H1 (cell line): ENCODE measurements around the gene PDGFA. TPM values are rescaled to one million over a fixed set of nuclear protein-coding genes. Genes with fewer than 3 reads are reported as not detected.

Experiments
- CTCF ChIA-PET: fragments of 300-600 bp; sonication (Branson Sonifier 250); formaldehyde crosslinking; loops from one replicate; lab custom pipeline; 2021; ENCODE audit not compliant: partially characterized antibody; lab: Charles Lee
- POLR2A ChIA-PET: fragments of 300-600 bp; sonication (Branson Sonifier 250); formaldehyde crosslinking; loops from one replicate; lab custom pipeline; 2021; ENCODE audit warnings: inconsistent platforms; ENCODE audit not compliant: partially characterized antibody; lab: Charles Lee
- DNase-seq, 2 experiments: peaks; one replicate each; pipeline versions ENCODE4 v3.0.0 to v3.0.0-alpha.2; 2010 to 2022; ENCODE audit warnings: low spot score in 2 of 2, low read depth in 1 of 2, mixed read lengths in 1 of 2
- FAIRE-seq: peaks from 2 replicates; lab custom pipeline; 2011; peaks lifted over from hg19 to GRCh38; lab: Jason Lieb, UNC
- H2AFZ ChIP-seq: 2 replicates; pipeline ENCODE4 v1.8.1; 2012; ENCODE audit warnings: low read length, inconsistent platforms
- H2AK5ac ChIP-seq: 2 replicates; pipeline ENCODE4 v1.6.1; 2013; ENCODE audit warnings: low read depth, low read length
- H2BK120ac ChIP-seq: replicated peaks from 2 replicates; pipeline ENCODE3; 2013; ENCODE audit warnings: low read depth, low read length, inconsistent platforms
- H2BK12ac ChIP-seq: 2 replicates; pipeline ENCODE4 v1.6.1; 2013; ENCODE audit warnings: low read depth, low read length
- H2BK15ac ChIP-seq: 2 replicates; pipeline ENCODE4 v1.6.1; 2013; ENCODE audit warnings: low read length
- H2BK20ac ChIP-seq: 2 replicates; pipeline ENCODE4 v1.6.1; 2013; ENCODE audit warnings: low read length
- H2BK5ac ChIP-seq: 2 replicates; pipeline ENCODE4 v1.6.1; 2013; ENCODE audit warnings: low read depth, low read length
- H3K14ac ChIP-seq: 2 replicates; pipeline ENCODE4 v1.6.1; 2013; ENCODE audit warnings: inconsistent platforms; ENCODE audit not compliant: insufficient read length
- H3K18ac ChIP-seq: 2 replicates; pipeline ENCODE4 v1.6.1; 2013; ENCODE audit warnings: low read length; ENCODE audit errors: extremely low read depth
- H3K23ac ChIP-seq: 2 replicates; pipeline ENCODE4 v1.6.1; 2013; ENCODE audit warnings: inconsistent platforms; ENCODE audit not compliant: insufficient read length
- H3K23me2 ChIP-seq: 2 replicates; pipeline ENCODE4 v1.6.1; 2013; ENCODE audit warnings: low read depth, low read length
- H3K27ac ChIP-seq: 2 replicates; pipeline ENCODE4 v1.6.1; 2011; ENCODE audit warnings: low read depth, low read length, inconsistent platforms
- H3K27me3 ChIP-seq, 4 experiments: replicated peaks in 1 of 4; 1 replicate in 1 of 4; 2 replicates in 3 of 4; pipeline versions ENCODE4 v1.6.1 to v1.8.1; 2011 to 2013; ENCODE audit warnings: low read length in 3 of 4, mild to moderate bottlenecking in 3 of 4, inconsistent platforms in 2 of 4, mixed read lengths in 2 of 4, moderate library complexity in 1 of 4; ENCODE audit not compliant: control insufficient read depth in 3 of 4, insufficient read depth in 3 of 4; ENCODE audit errors: extremely low read depth in 1 of 4
- H3K36me3 ChIP-seq, 4 experiments: 2 replicates each; pipeline versions ENCODE4 v1.6.1 to v1.8.1; 2011 to 2013; ENCODE audit warnings: mild to moderate bottlenecking in 4 of 4, low read length in 3 of 4, moderate library complexity in 2 of 4, control low read depth in 1 of 4, inconsistent platforms in 1 of 4; ENCODE audit not compliant: insufficient read depth in 4 of 4, control insufficient read depth in 2 of 4
- H3K4ac ChIP-seq: replicated peaks from 2 replicates; pipeline ENCODE3; 2013; ENCODE audit warnings: low read length, low read depth, mixed read lengths, inconsistent platforms; ENCODE audit not compliant: insufficient read length
- H3K4me1 ChIP-seq, 4 experiments: replicated peaks in 1 of 4; 1 replicate in 1 of 4; 2 replicates in 3 of 4; pipeline versions ENCODE4 v1.6.1 to v1.8.1; 2011 to 2013; ENCODE audit warnings: low read length in 3 of 4, inconsistent platforms in 2 of 4, mixed read lengths in 1 of 4; ENCODE audit not compliant: insufficient read depth in 4 of 4, control insufficient read depth in 3 of 4
- H3K4me2 ChIP-seq, 2 experiments: 2 replicates each; pipeline versions ENCODE4 v1.6.1 to v1.8.1; 2011 to 2013; ENCODE audit warnings: low read depth in 2 of 2, low read length in 2 of 2, control low read depth in 1 of 2, inconsistent platforms in 1 of 2, mild to moderate bottlenecking in 1 of 2; ENCODE audit not compliant: insufficient read depth in 1 of 2
- H3K4me3 ChIP-seq, 4 experiments: fragments of 200-600, 300-600 bp in 1 of 4; sonication (generic), shearing (Covaris generic), sonication (Bioruptor Twin) in 1 of 4; 2 replicates each; pipeline versions ENCODE4 v1.5.1 to v1.8.1; 2011 to 2016; ENCODE audit warnings: low read length in 4 of 4, low read depth in 3 of 4, control low read depth in 2 of 4, inconsistent platforms in 2 of 4, mild to moderate bottlenecking in 2 of 4, mixed read lengths in 1 of 4, moderate library complexity in 1 of 4; ENCODE audit not compliant: insufficient read depth in 2 of 4; ENCODE audit errors: extremely low read depth in 1 of 4
- H3K56ac ChIP-seq: replicated peaks from 2 replicates; pipeline ENCODE3; 2013; ENCODE audit warnings: low read depth, mild to moderate bottlenecking, mixed read lengths, low read length, inconsistent platforms; ENCODE audit not compliant: insufficient read length
- H3K79me1 ChIP-seq: 2 replicates; pipeline ENCODE4 v1.6.1; 2013; ENCODE audit warnings: low read depth, low read length, control low read depth
- H3K79me2 ChIP-seq, 2 experiments: 2 replicates each; pipeline versions ENCODE4 v1.6.1 to v1.8.1; 2012 to 2013; ENCODE audit warnings: low read length in 2 of 2, mild to moderate bottlenecking in 2 of 2, inconsistent platforms in 1 of 2; ENCODE audit not compliant: insufficient read depth in 2 of 2, control insufficient read depth in 1 of 2
- H3K9ac ChIP-seq, 4 experiments: replicated peaks in 1 of 4; 1 replicate in 1 of 4; 2 replicates in 3 of 4; pipeline versions ENCODE4 v1.6.1 to v1.8.1; 2011 to 2013; ENCODE audit warnings: low read depth in 3 of 4, low read length in 3 of 4, control low read depth in 2 of 4, mild to moderate bottlenecking in 2 of 4, moderate library complexity in 2 of 4, inconsistent platforms in 1 of 4; ENCODE audit errors: extremely low read depth in 1 of 4
- H3K9me3 ChIP-seq, 2 experiments: 2 replicates each; pipeline versions ENCODE4 v1.6.1 to v1.8.1; 2012 to 2013; ENCODE audit warnings: mild to moderate bottlenecking in 2 of 2, moderate library complexity in 2 of 2, control low read depth in 1 of 2, inconsistent platforms in 1 of 2, low read depth in 1 of 2, low read length in 1 of 2, mixed read lengths in 1 of 2; ENCODE audit not compliant: insufficient read depth in 2 of 2
- H4K20me1 ChIP-seq, 2 experiments: replicated peaks in 1 of 2; 2 replicates each; pipeline versions ENCODE3 to v1.8.1; 2011 to 2013; ENCODE audit warnings: inconsistent platforms in 2 of 2, low read length in 2 of 2, mild to moderate bottlenecking in 1 of 2; ENCODE audit not compliant: insufficient read depth in 2 of 2, control insufficient read depth in 1 of 2
- H4K5ac ChIP-seq: 2 replicates; pipeline ENCODE4 v1.6.1; 2013; ENCODE audit warnings: low read length, low read depth, mixed read lengths, inconsistent platforms; ENCODE audit not compliant: insufficient read length
- H4K8ac ChIP-seq: 2 replicates; pipeline ENCODE4 v1.8.0; 2013; ENCODE audit warnings: mild to moderate bottlenecking, moderate library complexity, low read length, inconsistent platforms; ENCODE audit not compliant: insufficient read depth; ENCODE audit errors: extremely low read depth
- H4K91ac ChIP-seq: replicated peaks from 2 replicates; pipeline ENCODE3; 2013; ENCODE audit warnings: low read length, mixed read lengths, inconsistent platforms; ENCODE audit not compliant: insufficient read length
- ASH2L ChIP-seq: fragments of 200-600, 300-600 bp; sonication (generic); IDR thresholded peaks from one replicate; pipeline ENCODE4 v1.7.1; 2017; ENCODE audit warnings: low read length
- BRCA1 ChIP-seq: IDR thresholded peaks from 2 replicates; pipeline ENCODE4 v1.6.1; 2012; ENCODE audit warnings: low read depth, low read length, improper control_type of control experiment
- CEBPB ChIP-seq: IDR thresholded peaks from 2 replicates; pipeline ENCODE4 v1.6.1; 2012; ENCODE audit warnings: low read depth, low read length
- CHD1 ChIP-seq: IDR thresholded peaks from 2 replicates; pipeline ENCODE4 v1.6.1; 2012; ENCODE audit warnings: low read depth, low read length, improper control_type of control experiment
- EGR1 ChIP-seq: IDR thresholded peaks from 2 replicates; pipeline ENCODE4 v1.6.1; 2011; ENCODE audit warnings: low read depth, low read length, borderline replicate concordance
- EP300 ChIP-seq, 2 experiments: IDR thresholded peaks; 1 replicate in 1 of 2; 2 replicates in 1 of 2; pipeline ENCODE4 v1.6.1; 2011 to 2012; ENCODE audit warnings: low read depth in 2 of 2, low read length in 2 of 2, mild to moderate bottlenecking in 2 of 2, borderline replicate concordance in 1 of 2, inconsistent platforms in 1 of 2, moderate library complexity in 1 of 2
- JUND ChIP-seq: IDR thresholded peaks from 2 replicates; pipeline ENCODE4 v1.6.1; 2011; ENCODE audit warnings: mild to moderate bottlenecking, improper control_type of control experiment, low read length
- PHF8 ChIP-seq: fragments of 200-600 bp; sonication (generic); conservative IDR thresholded peaks from 2 replicates; pipeline ENCODE4 v1.7.1; 2012; ENCODE audit warnings: low read depth, mild to moderate bottlenecking, inconsistent platforms, low read length, moderate library complexity
- RFX5 ChIP-seq: IDR thresholded peaks from 2 replicates; pipeline ENCODE4 v1.6.1; 2011; ENCODE audit warnings: low read depth, low read length, improper control_type of control experiment, borderline replicate concordance
- SP2 ChIP-seq: IDR thresholded peaks from 2 replicates; pipeline ENCODE4 v1.6.1; 2012; ENCODE audit warnings: mild to moderate bottlenecking, low read length, inconsistent platforms
- SRF ChIP-seq: IDR thresholded peaks from 2 replicates; pipeline ENCODE4 v1.6.1; 2011; ENCODE audit warnings: mild to moderate bottlenecking, low read depth, low read length, moderate library complexity
- TAF7 ChIP-seq: optimal IDR thresholded peaks from 2 replicates; pipeline ENCODE3; 2011; ENCODE audit warnings: low read depth, mild to moderate bottlenecking, inconsistent platforms, low read length, moderate library complexity, borderline replicate concordance
- TCF12 ChIP-seq: IDR thresholded peaks from 2 replicates; pipeline ENCODE4 v1.6.1; 2011; ENCODE audit warnings: low read depth, mild to moderate bottlenecking, low read length
- TEAD4 ChIP-seq: IDR thresholded peaks from 2 replicates; pipeline ENCODE4 v1.6.1; 2012; ENCODE audit warnings: low read depth, low read length, inconsistent platforms, mixed read lengths
- WGBS, 2 experiments: shearing (Covaris generic) in 1 of 2; methylation state at CpG; one replicate each; pipeline versions ENCODE4 v1.1.6 to v1.1.7; 2013 to 2015; ENCODE audit warnings: low lambda C conversion rate in 2 of 2, mixed read lengths in 2 of 2, inconsistent platforms in 1 of 2, low coverage in 1 of 2, missing lambda C conversion rate in 1 of 2; ENCODE audit not compliant: insufficient replicate concordance in 2 of 2, insufficient coverage in 1 of 2, insufficient read length in 1 of 2; ENCODE audit errors: extremely low coverage in 1 of 2, missing lambda C conversion rate in 1 of 2; 5-methylcytosine and 5-hydroxymethylcytosine counted together
- polyA plus RNA-seq, 7 experiments: library from polyadenylated mRNA; depleted of rRNA in 3 of 7; stranded (reverse) in 5 of 7; unstranded in 2 of 7; fragments of >200 nt in 5 of 7; fragments of 200-250 nt in 2 of 7; gene quantifications; 1 replicate in 5 of 7; 2 replicates in 1 of 7; 4 replicates in 1 of 7; pipeline versions ENCODE4 v1.2.1 to v1.2.3, GENCODE V29; 2011 to 2013; ENCODE audit warnings: missing spikeins in 2 of 7, mixed read lengths in 2 of 7
- total RNA-seq: library from RNA; stranded (reverse); fragmentation: NEBNext Ultra II Directional; extraction: Animal tissue kit (Norgen Biotek cat#: 25700); gene quantifications from 2 replicates; pipeline ENCODE4 v1.2.1, GENCODE V29; 2021

Gene PDGFA
- total and polyA plus RNA-seq, 2 of the 8 experiments (the other 6 are each of a cell fraction or from before 2014, with no cell fraction given) = 21.1 to 43.0 TPM

GRCh38 chr7:499853-500485 is 19.7 kb downstream of the PDGFA start:
- WGBS, 2 experiments = 94% methylated on average over 18 of the region's 20 CpGs; no CpG with 5 or more reads in 1 of the 2 experiments
- Histone ChIP-seq H3K23ac (no peak overlapping the region), H3K4me1 (peaks cover 0 to 8% (median 0%) of the 10 kb centered on the region in 4 experiments; a peak in 1 of 7 replicates), H2AFZ (no peak overlapping the region), H4K20me1 (peaks cover 2 to 6% of the 10 kb centered on the region in 2 experiments), H3K27me3 (no peaks in the 10 kb centered on the region), H2BK20ac (no peak overlapping the region), H3K14ac (no peak overlapping the region), H3K9ac (no peak overlapping the region), H3K9me3 (no peaks in the 10 kb centered on the region), H3K56ac (no peak overlapping the region), H3K79me2 (peaks cover 0 to 2% of the 10 kb centered on the region in 2 experiments; a peak in 1 of 4 replicates), H3K4ac (no peak overlapping the region), H3K4me2 (no peak overlapping the region), H4K8ac (no peak overlapping the region), H4K91ac (no peak overlapping the region), H3K4me3 (no peak overlapping the region), H3K79me1 (peaks cover 6% of the 10 kb centered on the region), H2BK12ac (no peak overlapping the region), H4K5ac (no peak overlapping the region), H2BK5ac (no peak overlapping the region), H3K18ac (no peak overlapping the region), H3K27ac (no peak overlapping the region), H3K23me2 (no peaks in the 10 kb centered on the region; the same call in 1 of the 2 replicates), H2AK5ac (no peak overlapping the region), H2BK15ac (no peak overlapping the region), H3K36me3 (peaks cover 4 to 51% (median 19%) of the 10 kb centered on the region in 4 experiments; a peak in 6 of 8 replicates), H2BK120ac (no peak overlapping the region)
- ChIA-PET CTCF (interaction anchor here (2.0 kb wide), 1 partner anchor 14 kb away, joined by 7 read pairs; no protein-coding TSS in a partner anchor), POLR2A (interaction anchor here (1.1 to 1.2 kb wide), 2 partner anchors 9 to 16 kb away, joined by 3 to 5 read pairs; no protein-coding TSS in a partner anchor)
- no peak for FAIRE-seq
- no peak for DNase-seq
- TF ChIP-seq JUND = no peak
- TF ChIP-seq ASH2L = no peak
- no peak for TF ChIP-seq TAF7
- TF ChIP-seq CHD1 = no peak
- no peak for TF ChIP-seq RFX5
- no peak for TF ChIP-seq EGR1
- TF ChIP-seq CEBPB = no peak
- TF ChIP-seq EP300 (IDR thresholded peaks at IDR 0.05; ENCODE audit: borderline replicate concordance in 1 of 2, low read depth in 2 of 2, low read length in 2 of 2) = no peak
- no peak for TF ChIP-seq TEAD4
- TF ChIP-seq SRF = no peak
- no peak for TF ChIP-seq BRCA1
- TF ChIP-seq TCF12 = no peak
- no peak for TF ChIP-seq SP2
- no peak for TF ChIP-seq PHF8
